NCI-H524 (cell line): ENCODE data around the gene CAPG.

Source experiments
- DNase-seq, 2 experiments: peaks; one replicate each; lab custom pipeline; 2025; lab: John Stamatoyannopoulos, UW

The CAPG gene

GRCh38 chr2:85356186-85356585, 54.0 kb downstream of the CAPG start:
- DNase-seq: no peak

GRCh38 chr2:85355521-85355920, 54.6 kb downstream of the CAPG start:
- DNase-seq: no peak

GRCh38 chr2:85355073-85355410, 55.1 kb downstream of the CAPG start:
- no peak for DNase-seq

- DNase-seq: peak; percentile 94 to 98
Observed at GRCh38 chr2:85354286-85355072, 55.7 kb downstream of the CAPG start, which contains the start of the genes ELMOD3 and RETSAT. Gene ELMOD3, plus strand, starts transcription at chr2:85354769. Its CDS starts 2,430 bp downstream, at chr2:85357199. Gene RETSAT, minus strand, starts transcription at chr2:85354528. Its CDS starts 21 bp downstream, at chr2:85354507.

GRCh38 chr2:85353876-85354285, 56.3 kb downstream of the CAPG start:
- no peak for DNase-seq

DNA sequence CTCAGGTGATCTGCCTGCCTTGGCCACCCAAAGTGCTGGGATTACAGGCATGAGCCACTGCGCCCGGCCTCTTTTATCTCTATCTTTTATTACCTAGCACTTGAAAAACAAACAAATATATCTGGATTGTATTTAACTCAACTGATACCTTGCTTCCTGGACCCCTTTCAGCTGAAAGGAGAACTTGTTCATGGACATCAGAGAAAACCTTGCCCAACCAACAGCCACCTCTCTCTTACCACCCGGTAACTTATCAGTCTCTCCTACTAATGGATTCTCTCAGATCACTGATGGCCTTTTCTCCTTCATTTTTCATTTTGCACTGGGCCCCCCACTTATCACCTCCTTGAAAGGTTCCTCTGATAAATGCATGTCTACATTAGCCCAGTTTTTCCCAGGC, 62.6 kb downstream of the CAPG start:
- DNase-seq: no peak
